ENCODE measurements around the gene RPH3AL.
"Not testable (repeated sequence)": the region's sequence is repeated elsewhere in the genome, so short reads cannot be mapped to it uniquely, and the experiment has no call there.

The RPH3AL gene

GRCh38 chr17:379531-380465 lies 27.2 kb upstream of the RPH3AL start:
- no peak for DNase-seq (ENCODE audit: low read depth in 2 of 2)

- DNase-seq (ENCODE audit: low read depth in 2 of 2), result no peak
Observed at GRCh38 chr17:378068-378467, 25.5 kb upstream of the RPH3AL start.

GRCh38 chr17:376936-377863 lies 24.6 kb upstream of the RPH3AL start:
- no peak for DNase-seq (ENCODE audit: low read depth in 2 of 2)

GRCh38 chr17:373613-374230 lies 21.1 kb upstream of the RPH3AL start:
- no peak for DNase-seq (ENCODE audit: low read depth in 2 of 2)

GRCh38 chr17:372157-373152 lies 19.8 kb upstream of the RPH3AL start:
- no peak for DNase-seq (ENCODE audit: low read depth in 2 of 2)

- no peak for DNase-seq (ENCODE audit: low read depth in 2 of 2)
Observed at GRCh38 chr17:371583-371982, 19.0 kb upstream of the RPH3AL start.

- not testable (repeated sequence) for DNase-seq (ENCODE audit: low read depth in 2 of 2)
Observed at GRCh38 chr17:367656-368055, 15.0 kb upstream of the RPH3AL start.

- not testable (repeated sequence) for DNase-seq (ENCODE audit: low read depth in 2 of 2)
Observed at GRCh38 chr17:366657-367615, 14.3 kb upstream of the RPH3AL start.

- no peak for DNase-seq (ENCODE audit: low read depth in 2 of 2)
Observed at GRCh38 chr17:364766-365165, 12.2 kb upstream of the RPH3AL start.

GRCh38 chr17:364308-364707 lies 11.7 kb upstream of the RPH3AL start:
- DNase-seq (ENCODE audit: low read depth in 2 of 2), result no peak

- no peak for DNase-seq (ENCODE audit: low read depth in 2 of 2)
Observed at GRCh38 chr17:362721-363120, 10.1 kb upstream of the RPH3AL start.

GRCh38 chr17:360092-360750 lies 7.6 kb upstream of the RPH3AL start:
- no peak for DNase-seq (ENCODE audit: low read depth in 2 of 2)

- DNase-seq (ENCODE audit: low read depth in 2 of 2), result no peak
Observed at GRCh38 chr17:358491-359151, 6.0 kb upstream of the RPH3AL start.

- DNase-seq (ENCODE audit: low read depth in 2 of 2), result no peak
Observed at GRCh38 chr17:357644-358043, 5.0 kb upstream of the RPH3AL start.

- no peak for DNase-seq (ENCODE audit: low read depth in 2 of 2)
Observed at GRCh38 chr17:356671-357434, 4.2 kb upstream of the RPH3AL start.

GRCh38 chr17:354651-355556 lies 2.3 kb upstream of the RPH3AL start:
- no peak for DNase-seq (ENCODE audit: low read depth in 2 of 2)

GRCh38 chr17:353838-354234 lies 1.2 kb upstream of the RPH3AL start:
- no peak for DNase-seq (ENCODE audit: low read depth in 2 of 2)
